ENCODE data around the gene TRABD2A. TPM values are rescaled to one million over a fixed set of nuclear protein-coding genes. Genes with fewer than 3 reads are reported as not detected.

Gene TRABD2A
- total RNA-seq, 1 experiment from 2014 or later, result 4.6 TPM

DNA sequence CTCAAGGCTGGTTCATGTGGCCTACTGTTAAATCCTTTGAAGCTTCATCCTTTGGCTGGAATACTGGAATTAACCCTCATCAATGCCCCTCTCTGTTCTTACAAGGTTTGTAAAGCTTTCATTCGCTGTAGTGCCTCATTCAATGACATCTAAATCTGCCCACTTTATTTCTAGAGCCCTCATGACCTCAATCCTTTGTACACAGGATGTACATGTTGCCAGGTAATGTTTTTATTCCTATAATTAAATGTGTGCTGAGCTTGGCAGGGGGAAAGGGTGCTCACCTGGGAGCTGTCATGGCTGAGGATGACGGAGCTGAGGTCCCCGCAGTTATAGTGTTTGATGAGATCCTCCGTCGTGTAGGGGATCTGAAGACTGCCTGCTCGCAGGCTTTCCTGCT lies 39.3 kb downstream of the TRABD2A start:
- Histone ChIP-seq H4K20me1 (ENCODE audit: insufficient read depth) (no peaks in the 10 kb centered on the region), H3K9me3 (ENCODE audit: control insufficient read depth in 1 of 2, insufficient read depth in 1 of 2, low read depth in 1 of 2, low read length in 2 of 2) (0 out of 4 replicates have a peak, but pooled peaks cover 0 to 4% of the 10 kb centered on the region in 2 experiments), H3K4me3 (replicated peaks in 1 of 2; ENCODE audit: low read depth in 1 of 2, low read length in 2 of 2) (no peak overlapping the region), H2AFZ (ENCODE audit: low read depth, low read length, poor library complexity, severe bottlenecking) (no peak overlapping the region), H3K27me3 (ENCODE audit: insufficient read depth, low read length) (no peaks in the 10 kb centered on the region), H3K79me2 (ENCODE audit: insufficient read depth, low read length) (no peaks in the 10 kb centered on the region), H3K9ac (ENCODE audit: low read length) (no peak overlapping the region), H3K4me1 (ENCODE audit: control insufficient read depth in 1 of 2, insufficient read depth in 2 of 2, low read length in 2 of 2) (peaks cover 0 to 11% of the 10 kb centered on the region in 2 experiments; a peak in 2 of 4 replicates), H3K27ac (ENCODE audit: low read depth, low read length) (no peak overlapping the region), H3K9me2 (ENCODE audit: insufficient read depth) (no peaks in the 10 kb centered on the region), H3K4me2 (ENCODE audit: low read length) (no peak overlapping the region), H3K36me3 (ENCODE audit: control insufficient read depth in 1 of 2, insufficient read depth in 2 of 2, low read length in 2 of 2) (no peaks in the 10 kb centered on the region)
- no TSS peak for BruUV-seq (replicated peaks)
- intact Hi-C loops (cut with micrococcal nuclease), result no loop called here
- ATAC-seq (no peak), DNase-seq (ENCODE audit: low read depth, low spot score) (no peak)
- TF ChIP-seq ZNF274 (IDR thresholded peaks at IDR 0.05; ENCODE audit: low read depth, low read length), result no peak
- TF ChIP-seq CEBPB (IDR thresholded peaks at IDR 0.05; ENCODE audit: low read depth), result no peak
- no peak for TF ChIP-seq POLR2AphosphoS5 (IDR thresholded peaks at IDR 0.05; ENCODE audit: low read depth, low read length)
- TF ChIP-seq FOSL1 (IDR thresholded peaks at IDR 0.05; ENCODE audit: low read depth), result no peak
- TF ChIP-seq, protein P1, sequence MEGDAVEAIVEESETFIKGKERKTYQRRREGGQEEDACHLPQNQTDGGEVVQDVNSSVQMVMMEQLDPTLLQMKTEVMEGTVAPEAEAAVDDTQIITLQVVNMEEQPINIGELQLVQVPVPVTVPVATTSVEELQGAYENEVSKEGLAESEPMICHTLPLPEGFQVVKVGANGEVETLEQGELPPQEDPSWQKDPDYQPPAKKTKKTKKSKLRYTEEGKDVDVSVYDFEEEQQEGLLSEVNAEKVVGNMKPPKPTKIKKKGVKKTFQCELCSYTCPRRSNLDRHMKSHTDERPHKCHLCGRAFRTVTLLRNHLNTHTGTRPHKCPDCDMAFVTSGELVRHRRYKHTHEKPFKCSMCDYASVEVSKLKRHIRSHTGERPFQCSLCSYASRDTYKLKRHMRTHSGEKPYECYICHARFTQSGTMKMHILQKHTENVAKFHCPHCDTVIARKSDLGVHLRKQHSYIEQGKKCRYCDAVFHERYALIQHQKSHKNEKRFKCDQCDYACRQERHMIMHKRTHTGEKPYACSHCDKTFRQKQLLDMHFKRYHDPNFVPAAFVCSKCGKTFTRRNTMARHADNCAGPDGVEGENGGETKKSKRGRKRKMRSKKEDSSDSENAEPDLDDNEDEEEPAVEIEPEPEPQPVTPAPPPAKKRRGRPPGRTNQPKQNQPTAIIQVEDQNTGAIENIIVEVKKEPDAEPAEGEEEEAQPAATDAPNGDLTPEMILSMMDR (IDR thresholded peaks at IDR 0.05 in 2 of 3, conservative IDR thresholded peaks at IDR 0.05 in 1 of 3; ENCODE audit: borderline replicate concordance in 1 of 3, insufficient read depth in 1 of 3, low read depth in 2 of 3, low read length in 2 of 3), result no peak
- TF ChIP-seq POLR2A (IDR thresholded peaks at IDR 0.05; ENCODE audit: borderline replicate concordance, extremely low read depth, insufficient read depth, insufficient read length), result no peak
- TF ChIP-seq, protein P2, sequence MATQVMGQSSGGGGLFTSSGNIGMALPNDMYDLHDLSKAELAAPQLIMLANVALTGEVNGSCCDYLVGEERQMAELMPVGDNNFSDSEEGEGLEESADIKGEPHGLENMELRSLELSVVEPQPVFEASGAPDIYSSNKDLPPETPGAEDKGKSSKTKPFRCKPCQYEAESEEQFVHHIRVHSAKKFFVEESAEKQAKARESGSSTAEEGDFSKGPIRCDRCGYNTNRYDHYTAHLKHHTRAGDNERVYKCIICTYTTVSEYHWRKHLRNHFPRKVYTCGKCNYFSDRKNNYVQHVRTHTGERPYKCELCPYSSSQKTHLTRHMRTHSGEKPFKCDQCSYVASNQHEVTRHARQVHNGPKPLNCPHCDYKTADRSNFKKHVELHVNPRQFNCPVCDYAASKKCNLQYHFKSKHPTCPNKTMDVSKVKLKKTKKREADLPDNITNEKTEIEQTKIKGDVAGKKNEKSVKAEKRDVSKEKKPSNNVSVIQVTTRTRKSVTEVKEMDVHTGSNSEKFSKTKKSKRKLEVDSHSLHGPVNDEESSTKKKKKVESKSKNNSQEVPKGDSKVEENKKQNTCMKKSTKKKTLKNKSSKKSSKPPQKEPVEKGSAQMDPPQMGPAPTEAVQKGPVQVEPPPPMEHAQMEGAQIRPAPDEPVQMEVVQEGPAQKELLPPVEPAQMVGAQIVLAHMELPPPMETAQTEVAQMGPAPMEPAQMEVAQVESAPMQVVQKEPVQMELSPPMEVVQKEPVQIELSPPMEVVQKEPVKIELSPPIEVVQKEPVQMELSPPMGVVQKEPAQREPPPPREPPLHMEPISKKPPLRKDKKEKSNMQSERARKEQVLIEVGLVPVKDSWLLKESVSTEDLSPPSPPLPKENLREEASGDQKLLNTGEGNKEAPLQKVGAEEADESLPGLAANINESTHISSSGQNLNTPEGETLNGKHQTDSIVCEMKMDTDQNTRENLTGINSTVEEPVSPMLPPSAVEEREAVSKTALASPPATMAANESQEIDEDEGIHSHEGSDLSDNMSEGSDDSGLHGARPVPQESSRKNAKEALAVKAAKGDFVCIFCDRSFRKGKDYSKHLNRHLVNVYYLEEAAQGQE (IDR thresholded peaks at IDR 0.05; ENCODE audit: low read depth), result no peak
- ChIA-PET POLR2A (no interaction called here), RAD21 (ENCODE audit: low non-redundant PET in 1 of 2, low total read pairs in 2 of 2, uncharacterized antibody in 2 of 2, unreplicated experiment in 2 of 2) (interaction anchor here in 1 of 2 experiments (0.5 kb wide), 1 partner anchor 62 kb away, joined by 5 read pairs; no protein-coding TSS in a partner anchor), CTCF (no interaction called here)
